Endothelial cell of umbilical vein (primary cell): ENCODE results near the gene MITD1. TPM values are rescaled to one million over a fixed set of nuclear protein-coding genes. Genes with fewer than 3 reads are reported as not detected.

Experiments
- BruUV-seq: library from RNA; stranded (reverse); fragments of 400-500 nt; replicated peaks from 2 replicates; lab custom pipeline; 2021; lab: Mats Ljungman, UMichigan
- CTCF ChIA-PET: fragments of 300-600, 350-600 bp; sonication (Branson Sonifier 250); formaldehyde crosslinking; loops from one replicate; lab custom pipeline; 2021; ENCODE audit warnings: antibody characterized with exemption, inconsistent platforms; lab: Charles Lee
- POLR2A ChIA-PET: fragments of 300-600, 350-600 bp; sonication (Branson Sonifier 250); formaldehyde crosslinking; loops from one replicate; lab custom pipeline; 2021; ENCODE audit warnings: antibody characterized with exemption, inconsistent platforms; lab: Charles Lee
- DNase-seq: peaks from one replicate; pipeline ENCODE4 v3.0.0-alpha.2; 2011; ENCODE audit warnings: low read depth, low spot score
- FAIRE-seq: peaks from 2 replicates; lab custom pipeline; 2011; peaks lifted over from hg19 to GRCh38; lab: Jason Lieb, UNC
- H2AFZ ChIP-seq: 2 replicates; pipeline ENCODE4 v1.6.0; 2012; ENCODE audit warnings: low read depth, low read length, control low read depth, inconsistent platforms
- H3K27ac ChIP-seq: 2 replicates; pipeline ENCODE4 v1.5.1; 2011; ENCODE audit warnings: low read depth, mild to moderate bottlenecking, control low read depth, low read length, moderate library complexity; ENCODE audit not compliant: insufficient read depth
- H3K27me3 ChIP-seq, 2 experiments: 2 replicates each; pipeline versions ENCODE4 v1.6.0 to v1.6.1; 2011; ENCODE audit warnings: low read length in 2 of 2, mixed read lengths in 1 of 2; ENCODE audit not compliant: control insufficient read depth in 2 of 2, insufficient read depth in 2 of 2
- H3K36me3 ChIP-seq, 2 experiments: 2 replicates in 1 of 2; 3 replicates in 1 of 2; pipeline ENCODE4 v1.5.1; 2011; ENCODE audit warnings: low read length in 2 of 2, mild to moderate bottlenecking in 1 of 2, moderate library complexity in 1 of 2; ENCODE audit not compliant: control insufficient read depth in 2 of 2, insufficient read depth in 2 of 2; ENCODE audit errors: extremely low read depth in 1 of 2
- H3K4me1 ChIP-seq: 3 replicates; pipeline ENCODE4 v1.5.1; 2011; ENCODE audit warnings: mild to moderate bottlenecking, low read length; ENCODE audit not compliant: control insufficient read depth, insufficient read depth; ENCODE audit errors: extremely low read depth
- H3K4me2 ChIP-seq: 2 replicates; pipeline ENCODE4 v1.6.1; 2011; ENCODE audit warnings: low read length, control low read depth, mixed read lengths; ENCODE audit not compliant: insufficient read depth
- H3K4me3 ChIP-seq, 3 experiments: fragments of 200-600 bp in 1 of 3; sonication (generic), shearing (Covaris generic) in 1 of 3; replicated peaks in 1 of 3; 2 replicates each; pipeline ENCODE4 v1.5.1; 2011 to 2016; ENCODE audit warnings: control low read depth in 3 of 3, low read length in 3 of 3, mild to moderate bottlenecking in 2 of 3, inconsistent platforms in 1 of 3, low read depth in 1 of 3, moderate library complexity in 1 of 3; ENCODE audit not compliant: insufficient read depth in 1 of 3
- H3K79me2 ChIP-seq: 2 replicates; pipeline ENCODE4 v1.6.0; 2012; ENCODE audit warnings: low read length, inconsistent platforms; ENCODE audit not compliant: control insufficient read depth, insufficient read depth
- H3K9ac ChIP-seq: replicated peaks from 2 replicates; pipeline ENCODE3; 2011; ENCODE audit warnings: low read length, control low read depth; ENCODE audit not compliant: insufficient read depth; ENCODE audit errors: extremely low read depth
- H3K9me1 ChIP-seq: replicated peaks from 3 replicates; pipeline ENCODE4 v1.6.0; 2011; ENCODE audit warnings: mild to moderate bottlenecking, low read length; ENCODE audit not compliant: control insufficient read depth, insufficient read depth; ENCODE audit errors: extremely low read depth
- H3K9me3 ChIP-seq: replicated peaks from 2 replicates; pipeline ENCODE4 v1.5.1; 2012; ENCODE audit warnings: low read length, inconsistent platforms; ENCODE audit not compliant: control insufficient read depth, insufficient read depth
- H4K20me1 ChIP-seq: replicated peaks from 2 replicates; pipeline ENCODE3; 2011; ENCODE audit warnings: mild to moderate bottlenecking, low read length; ENCODE audit not compliant: control insufficient read depth, insufficient read depth; ENCODE audit errors: extremely low read depth
- EZH2 ChIP-seq: IDR thresholded peaks from 2 replicates; pipeline ENCODE4 v1.6.1; 2012; ENCODE audit warnings: borderline replicate concordance, low read depth, mild to moderate bottlenecking, moderate library complexity, low read length, inconsistent platforms; ENCODE audit not compliant: severe bottlenecking
- FOS ChIP-seq: IDR thresholded peaks from 2 replicates; pipeline ENCODE4 v1.6.1; 2011; ENCODE audit warnings: mild to moderate bottlenecking, low read length, moderate library complexity, borderline replicate concordance; ENCODE audit not compliant: insufficient read depth
- GATA2 ChIP-seq: IDR thresholded peaks from 2 replicates; pipeline ENCODE4 v1.7.0; 2011; ENCODE audit warnings: low read depth, mild to moderate bottlenecking, moderate library complexity, mixed read lengths, low read length; ENCODE audit not compliant: insufficient read length, insufficient read depth
- JUN ChIP-seq: IDR thresholded peaks from 2 replicates; pipeline ENCODE4 v1.6.1; 2011; ENCODE audit warnings: borderline replicate concordance, low read depth; ENCODE audit not compliant: insufficient read length, insufficient read depth
- MYC ChIP-seq: IDR thresholded peaks from one replicate; pipeline ENCODE4 v1.6.1; 2011; ENCODE audit warnings: mild to moderate bottlenecking, low read depth, low read length
- POLR2A ChIP-seq: IDR thresholded peaks from 2 replicates; pipeline ENCODE4 v1.6.1; 2012; ENCODE audit warnings: low read depth, mild to moderate bottlenecking, control low read depth, low read length
- POLR2AphosphoS5 ChIP-seq: IDR thresholded peaks from 2 replicates; pipeline ENCODE4 v1.6.1; 2012; ENCODE audit warnings: low read depth, mild to moderate bottlenecking, control low read depth, low read length, moderate library complexity; ENCODE audit not compliant: insufficient read depth
- dilution Hi-C: fragments of 300-500 bp; cut with MboI; formaldehyde crosslinking; loops from one replicate; pipeline ENCODE4 v1.15.0; 2019; ENCODE audit warnings: low sequenced_read_pairs; ENCODE audit not compliant: extremely low pct_ligation_motif_present
- intact Hi-C: fragments of 100-400 bp; cut with micrococcal nuclease; formaldehyde crosslinking; loops from one replicate; pipeline ENCODE4 v1.10.0; 2022
- polyA plus RNA-seq, 4 experiments: library from polyadenylated mRNA; depleted of rRNA in 3 of 4; stranded (reverse) in 3 of 4; unstranded in 1 of 4; fragments of >200 nt; gene quantifications; 2 replicates each; pipeline versions ENCODE4 v1.2.1 to v1.2.3, GENCODE V29; 2011 to 2012; ENCODE audit warnings: missing spikeins in 1 of 4
- total RNA-seq: library from RNA; stranded (reverse); gene quantifications from 2 replicates; pipeline ENCODE4 v1.2.3, GENCODE V29; 2021
- TF ChIP-seq, protein P1 (sequence below): IDR thresholded peaks from 2 replicates; pipeline ENCODE4 v1.6.1; 2011; ENCODE audit not compliant: insufficient read depth, insufficient read length
- TF ChIP-seq, protein P2 (sequence below), 2 donors: IDR thresholded peaks; 1 replicate in 1 of 2; 2 replicates in 1 of 2; pipeline ENCODE4 v1.5.1; 2011; ENCODE audit warnings: low read length in 2 of 2, mild to moderate bottlenecking in 2 of 2, moderate library complexity in 2 of 2, control low read depth in 1 of 2, inconsistent platforms in 1 of 2, low read depth in 1 of 2; ENCODE audit not compliant: insufficient read depth in 1 of 2; ENCODE audit errors: extremely low read depth in 1 of 2

MITD1 gene
- total and polyA plus RNA-seq, 2 donors (not counting 3 experiments of a cell fraction or from before 2014, with no cell fraction given), result 11.1 to 30.0 TPM

DNA sequence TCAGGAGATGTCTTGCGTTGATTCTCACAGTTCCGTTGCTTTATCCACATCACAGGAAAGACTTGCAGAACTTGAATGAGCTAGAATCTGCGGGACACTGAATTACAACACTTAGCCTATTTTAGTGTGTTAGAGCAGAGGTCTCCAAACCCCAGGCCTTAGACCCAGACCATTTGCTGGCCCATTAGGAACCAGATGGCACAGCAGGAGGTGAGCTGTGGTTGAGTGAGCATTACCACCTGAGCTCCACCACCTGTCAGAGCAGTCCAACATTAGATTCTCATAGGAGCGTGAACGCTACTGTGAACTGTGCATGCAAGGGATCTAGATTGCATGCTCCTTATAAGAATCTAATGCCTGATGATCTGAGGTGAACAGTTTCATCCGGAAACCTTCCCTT lies 4.0 kb upstream of the MITD1 start:
- intact Hi-C loops, result no loop called here
- dilution Hi-C loops, result no loop called here
- Histone ChIP-seq H2AFZ (no peak overlapping the region), H3K4me1 (peaks cover 12% of the 10 kb centered on the region), H3K9ac (no peak overlapping the region), H3K27me3 (no peaks in the 10 kb centered on the region), H3K36me3 (peaks cover 2% of the 10 kb centered on the region in 2 experiments), H3K9me3 (no peaks in the 10 kb centered on the region), H3K79me2 (peaks cover 58% of the 10 kb centered on the region), H3K9me1 (no peaks in the 10 kb centered on the region), H3K4me3 (no peak overlapping the region), H4K20me1 (no peaks in the 10 kb centered on the region), H3K27ac (no peak overlapping the region), H3K4me2 (no peak overlapping the region)
- FAIRE-seq (no peak), DNase-seq (no peak)
- ChIA-PET CTCF (no interaction called here), POLR2A (no interaction called here)
- TF ChIP-seq POLR2A (no peak), JUN (no peak), POLR2AphosphoS5 (no peak), MYC (no peak), FOS (no peak), EZH2 (no peak), GATA2 (no peak)
- TF ChIP-seq, protein P1, sequence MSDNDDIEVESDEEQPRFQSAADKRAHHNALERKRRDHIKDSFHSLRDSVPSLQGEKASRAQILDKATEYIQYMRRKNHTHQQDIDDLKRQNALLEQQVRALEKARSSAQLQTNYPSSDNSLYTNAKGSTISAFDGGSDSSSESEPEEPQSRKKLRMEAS, result no peak
- TF ChIP-seq, protein P2, sequence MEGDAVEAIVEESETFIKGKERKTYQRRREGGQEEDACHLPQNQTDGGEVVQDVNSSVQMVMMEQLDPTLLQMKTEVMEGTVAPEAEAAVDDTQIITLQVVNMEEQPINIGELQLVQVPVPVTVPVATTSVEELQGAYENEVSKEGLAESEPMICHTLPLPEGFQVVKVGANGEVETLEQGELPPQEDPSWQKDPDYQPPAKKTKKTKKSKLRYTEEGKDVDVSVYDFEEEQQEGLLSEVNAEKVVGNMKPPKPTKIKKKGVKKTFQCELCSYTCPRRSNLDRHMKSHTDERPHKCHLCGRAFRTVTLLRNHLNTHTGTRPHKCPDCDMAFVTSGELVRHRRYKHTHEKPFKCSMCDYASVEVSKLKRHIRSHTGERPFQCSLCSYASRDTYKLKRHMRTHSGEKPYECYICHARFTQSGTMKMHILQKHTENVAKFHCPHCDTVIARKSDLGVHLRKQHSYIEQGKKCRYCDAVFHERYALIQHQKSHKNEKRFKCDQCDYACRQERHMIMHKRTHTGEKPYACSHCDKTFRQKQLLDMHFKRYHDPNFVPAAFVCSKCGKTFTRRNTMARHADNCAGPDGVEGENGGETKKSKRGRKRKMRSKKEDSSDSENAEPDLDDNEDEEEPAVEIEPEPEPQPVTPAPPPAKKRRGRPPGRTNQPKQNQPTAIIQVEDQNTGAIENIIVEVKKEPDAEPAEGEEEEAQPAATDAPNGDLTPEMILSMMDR (IDR thresholded peaks at IDR 0.05; ENCODE audit: extremely low read depth in 1 of 2, insufficient read depth in 1 of 2, low read depth in 1 of 2, low read length in 2 of 2), result no peak
- BruUV-seq, result no TSS peak
